HL-60 (cell line): Measurements from ENCODE around the gene TBL1X.

Experiments used
- CTCF ChIP-seq: IDR thresholded peaks from one replicate; pipeline ENCODE4 v1.5.1; 2011; ENCODE audit warnings: low read length, control low read depth, inconsistent platforms; ENCODE audit not compliant: insufficient read depth
- GABPA ChIP-seq: IDR thresholded peaks from 2 replicates; pipeline ENCODE4 v1.6.1; 2012; ENCODE audit warnings: low read depth
- POLR2AphosphoS5 ChIP-seq: IDR thresholded peaks from 2 replicates; pipeline ENCODE4 v1.6.1; 2012; ENCODE audit warnings: low read depth
- REST ChIP-seq: IDR thresholded peaks from 2 replicates; pipeline ENCODE4 v1.6.1; 2012; ENCODE audit warnings: low read depth; ENCODE audit not compliant: insufficient replicate concordance
- SPI1 ChIP-seq: IDR thresholded peaks from 2 replicates; pipeline ENCODE4 v1.6.1; 2012; ENCODE audit warnings: low read depth, mild to moderate bottlenecking, borderline replicate concordance

GRCh38 chrX:9522378-9523155, 57.7 kb downstream of the TBL1X start:
- no peak for TF ChIP-seq CTCF
- no peak for TF ChIP-seq REST
- TF ChIP-seq POLR2AphosphoS5, result no peak
- TF ChIP-seq SPI1, result no peak
- TF ChIP-seq GABPA, result no peak
